ENCODE data around the gene CABP2. TPM values are rescaled to one million over a fixed set of nuclear protein-coding genes. Genes with fewer than 3 reads are reported as not detected.

Gene CABP2
- total and polyA plus RNA-seq, 10 of the 15 experiments (the other 5 are each of a cell fraction or from before 2014, with no cell fraction given) = not detected

- TF ChIP-seq EZH2 (IDR thresholded peaks at IDR 0.05; ENCODE audit: borderline replicate concordance, control insufficient read depth, low read depth, low read length) = no peak
- TF ChIP-seq CBFB (IDR thresholded peaks at IDR 0.05; ENCODE audit: low read depth) = no peak
- TF ChIP-seq, protein P1, sequence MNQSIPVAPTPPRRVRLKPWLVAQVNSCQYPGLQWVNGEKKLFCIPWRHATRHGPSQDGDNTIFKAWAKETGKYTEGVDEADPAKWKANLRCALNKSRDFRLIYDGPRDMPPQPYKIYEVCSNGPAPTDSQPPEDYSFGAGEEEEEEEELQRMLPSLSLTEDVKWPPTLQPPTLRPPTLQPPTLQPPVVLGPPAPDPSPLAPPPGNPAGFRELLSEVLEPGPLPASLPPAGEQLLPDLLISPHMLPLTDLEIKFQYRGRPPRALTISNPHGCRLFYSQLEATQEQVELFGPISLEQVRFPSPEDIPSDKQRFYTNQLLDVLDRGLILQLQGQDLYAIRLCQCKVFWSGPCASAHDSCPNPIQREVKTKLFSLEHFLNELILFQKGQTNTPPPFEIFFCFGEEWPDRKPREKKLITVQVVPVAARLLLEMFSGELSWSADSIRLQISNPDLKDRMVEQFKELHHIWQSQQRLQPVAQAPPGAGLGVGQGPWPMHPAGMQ (IDR thresholded peaks at IDR 0.05; ENCODE audit: borderline replicate concordance) = no peak
- TF ChIP-seq ZNF384 (IDR thresholded peaks at IDR 0.05; ENCODE audit: borderline replicate concordance, low read depth, low read length) = peak; percentile 92
- no peak for TF ChIP-seq SP1 (IDR thresholded peaks at IDR 0.05; ENCODE audit: low read depth, low read length)
- TF ChIP-seq NR2C1 (IDR thresholded peaks at IDR 0.05) = no peak
- no peak for TF ChIP-seq SRF (IDR thresholded peaks at IDR 0.05; ENCODE audit: low read depth in 2 of 2, low read length in 2 of 2)
- TF ChIP-seq, protein P2, sequence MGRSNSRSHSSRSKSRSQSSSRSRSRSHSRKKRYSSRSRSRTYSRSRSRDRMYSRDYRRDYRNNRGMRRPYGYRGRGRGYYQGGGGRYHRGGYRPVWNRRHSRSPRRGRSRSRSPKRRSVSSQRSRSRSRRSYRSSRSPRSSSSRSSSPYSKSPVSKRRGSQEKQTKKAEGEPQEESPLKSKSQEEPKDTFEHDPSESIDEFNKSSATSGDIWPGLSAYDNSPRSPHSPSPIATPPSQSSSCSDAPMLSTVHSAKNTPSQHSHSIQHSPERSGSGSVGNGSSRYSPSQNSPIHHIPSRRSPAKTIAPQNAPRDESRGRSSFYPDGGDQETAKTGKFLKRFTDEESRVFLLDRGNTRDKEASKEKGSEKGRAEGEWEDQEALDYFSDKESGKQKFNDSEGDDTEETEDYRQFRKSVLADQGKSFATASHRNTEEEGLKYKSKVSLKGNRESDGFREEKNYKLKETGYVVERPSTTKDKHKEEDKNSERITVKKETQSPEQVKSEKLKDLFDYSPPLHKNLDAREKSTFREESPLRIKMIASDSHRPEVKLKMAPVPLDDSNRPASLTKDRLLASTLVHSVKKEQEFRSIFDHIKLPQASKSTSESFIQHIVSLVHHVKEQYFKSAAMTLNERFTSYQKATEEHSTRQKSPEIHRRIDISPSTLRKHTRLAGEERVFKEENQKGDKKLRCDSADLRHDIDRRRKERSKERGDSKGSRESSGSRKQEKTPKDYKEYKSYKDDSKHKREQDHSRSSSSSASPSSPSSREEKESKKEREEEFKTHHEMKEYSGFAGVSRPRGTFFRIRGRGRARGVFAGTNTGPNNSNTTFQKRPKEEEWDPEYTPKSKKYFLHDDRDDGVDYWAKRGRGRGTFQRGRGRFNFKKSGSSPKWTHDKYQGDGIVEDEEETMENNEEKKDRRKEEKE (IDR thresholded peaks at IDR 0.05) = no peak
- TF ChIP-seq NFYA (IDR thresholded peaks at IDR 0.05; ENCODE audit: borderline replicate concordance, low read depth, low read length) = no peak
- no peak for TF ChIP-seq KDM1A (IDR thresholded peaks at IDR 0.05; ENCODE audit: borderline replicate concordance)
- no peak for TF ChIP-seq E2F8 (IDR thresholded peaks at IDR 0.05; ENCODE audit: low read depth, partially characterized antibody)
- TF ChIP-seq, protein P3, sequence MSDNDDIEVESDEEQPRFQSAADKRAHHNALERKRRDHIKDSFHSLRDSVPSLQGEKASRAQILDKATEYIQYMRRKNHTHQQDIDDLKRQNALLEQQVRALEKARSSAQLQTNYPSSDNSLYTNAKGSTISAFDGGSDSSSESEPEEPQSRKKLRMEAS (IDR thresholded peaks at IDR 0.05; ENCODE audit: low read depth, low read length) = no peak
- TF ChIP-seq BRCA1 (IDR thresholded peaks at IDR 0.05; ENCODE audit: low read depth, low read length) = no peak
- no peak for TF ChIP-seq STAT3 (IDR thresholded peaks at IDR 0.05; ENCODE audit: low read depth, low read length)
- TF ChIP-seq, protein P4, sequence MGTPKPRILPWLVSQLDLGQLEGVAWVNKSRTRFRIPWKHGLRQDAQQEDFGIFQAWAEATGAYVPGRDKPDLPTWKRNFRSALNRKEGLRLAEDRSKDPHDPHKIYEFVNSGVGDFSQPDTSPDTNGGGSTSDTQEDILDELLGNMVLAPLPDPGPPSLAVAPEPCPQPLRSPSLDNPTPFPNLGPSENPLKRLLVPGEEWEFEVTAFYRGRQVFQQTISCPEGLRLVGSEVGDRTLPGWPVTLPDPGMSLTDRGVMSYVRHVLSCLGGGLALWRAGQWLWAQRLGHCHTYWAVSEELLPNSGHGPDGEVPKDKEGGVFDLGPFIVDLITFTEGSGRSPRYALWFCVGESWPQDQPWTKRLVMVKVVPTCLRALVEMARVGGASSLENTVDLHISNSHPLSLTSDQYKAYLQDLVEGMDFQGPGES (IDR thresholded peaks at IDR 0.05) = no peak
- TF ChIP-seq LARP7 (IDR thresholded peaks at IDR 0.05) = no peak
- no peak for TF ChIP-seq MEF2B (IDR thresholded peaks at IDR 0.05; ENCODE audit: partially characterized antibody, poor library complexity, severe bottlenecking)
- no peak for TF ChIP-seq RELA (IDR thresholded peaks at IDR 0.05; ENCODE audit: borderline replicate concordance, partially characterized antibody)
These were observed 40.9 kb downstream of the CABP2 start (continued) for GRCh38 chr11:67482275-67482826.
